ENCODE measurements around the gene HMG20A.

- TF ChIP-seq TAF1 (CRISPR knock-in tag; IDR thresholded peaks at IDR 0.05) (no peak), POLR2AphosphoS5 (IDR thresholded peaks at IDR 0.05; ENCODE audit: low read depth, low read length) (no peak), SAFB2 (CRISPR knock-in tag; IDR thresholded peaks at IDR 0.05; ENCODE audit: borderline replicate concordance, low read depth) (no peak), ASH2L (IDR thresholded peaks at IDR 0.05; ENCODE audit: insufficient read length, low read depth, low read length) (no peak), GABPA (IDR thresholded peaks at IDR 0.05; ENCODE audit: low read depth, low read length) (no peak), GABPA (CRISPR knock-in tag; IDR thresholded peaks at IDR 0.05; ENCODE audit: low read depth) (no peak), ARID3A (IDR thresholded peaks at IDR 0.05; ENCODE audit: low read depth, low read length) (no peak), NFE2L1 (CRISPR knock-in tag; IDR thresholded peaks at IDR 0.05; ENCODE audit: borderline replicate concordance) (no peak), ZNF775 (CRISPR knock-in tag; IDR thresholded peaks at IDR 0.05; ENCODE audit: borderline replicate concordance) (no peak), TRAFD1 (CRISPR knock-in tag; IDR thresholded peaks at IDR 0.05; ENCODE audit: borderline replicate concordance) (no peak), MAX (IDR thresholded peaks at IDR 0.05) (no peak), ZNF577 (CRISPR knock-in tag; IDR thresholded peaks at IDR 0.05; ENCODE audit: borderline replicate concordance, low read depth) (no peak)
- TF ChIP-seq, protein P1, sequence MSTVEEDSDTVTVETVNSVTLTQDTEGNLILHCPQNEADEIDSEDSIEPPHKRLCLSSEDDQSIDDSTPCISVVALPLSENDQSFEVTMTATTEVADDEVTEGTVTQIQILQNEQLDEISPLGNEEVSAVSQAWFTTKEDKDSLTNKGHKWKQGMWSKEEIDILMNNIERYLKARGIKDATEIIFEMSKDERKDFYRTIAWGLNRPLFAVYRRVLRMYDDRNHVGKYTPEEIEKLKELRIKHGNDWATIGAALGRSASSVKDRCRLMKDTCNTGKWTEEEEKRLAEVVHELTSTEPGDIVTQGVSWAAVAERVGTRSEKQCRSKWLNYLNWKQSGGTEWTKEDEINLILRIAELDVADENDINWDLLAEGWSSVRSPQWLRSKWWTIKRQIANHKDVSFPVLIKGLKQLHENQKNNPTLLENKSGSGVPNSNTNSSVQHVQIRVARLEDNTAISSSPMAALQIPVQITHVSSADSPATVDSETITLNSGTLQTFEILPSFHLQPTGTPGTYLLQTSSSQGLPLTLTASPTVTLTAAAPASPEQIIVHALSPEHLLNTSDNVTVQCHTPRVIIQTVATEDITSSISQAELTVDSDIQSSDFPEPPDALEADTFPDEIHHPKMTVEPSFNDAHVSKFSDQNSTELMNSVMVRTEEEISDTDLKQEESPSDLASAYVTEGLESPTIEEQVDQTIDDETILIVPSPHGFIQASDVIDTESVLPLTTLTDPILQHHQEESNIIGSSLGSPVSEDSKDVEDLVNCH (CRISPR knock-in tag; IDR thresholded peaks at IDR 0.05), result no peak
These were observed 64.3 kb downstream of the HMG20A start for GRCh38 chr15:77484994-77485393.

All from HepG2 (cell line).